K562 (cell line): ENCODE data around the gene LRFN2. TPM values are rescaled to one million over a fixed set of nuclear protein-coding genes. Genes with fewer than 3 reads are reported as not detected.

ENCODE experiments used
- ATAC-seq: fragments of 200-7000 bp; cut with Tn5 transposase; 3 replicates; pipeline ENCODE4 v1.9.1; 2020; ENCODE audit warnings: moderate library complexity
- BruUV-seq: library from RNA; stranded (reverse); fragments of 400-500 nt; replicated peaks from 2 replicates; lab custom pipeline; 2021; lab: Mats Ljungman, UMichigan
- CTCF ChIA-PET: fragments of 300-600 bp; formaldehyde crosslinking; extraction: SDS; loops from one replicate; lab custom pipeline; 2021; ENCODE audit warnings: low intra/inter-chr PET ratio; lab: Yijun Ruan, JAX
- POLR2A ChIA-PET: fragments of 300-600, 350-650 bp; sonication (Branson Sonifier 250); formaldehyde crosslinking; extraction: SDS; loops from one replicate; lab custom pipeline; 2021; ENCODE audit warnings: antibody characterized with exemption, inconsistent platforms; lab: Yijun Ruan, JAX
- DNase-seq, 4 experiments: peaks; one replicate each; pipeline versions ENCODE4 v3.0.0 to v3.0.0-alpha.2; 2011 to 2018; ENCODE audit warnings: low spot score in 3 of 4, mixed read lengths in 3 of 4; ENCODE audit errors: extremely low read depth in 1 of 4
- FAIRE-seq: peaks from 2 replicates; lab custom pipeline; 2011; peaks lifted over from hg19 to GRCh38; lab: Jason Lieb, UNC
- H2AFZ ChIP-seq: 2 replicates; pipeline ENCODE4 v1.6.0; 2011; ENCODE audit warnings: low read depth, low read length, control low read depth, inconsistent platforms
- H3K27ac ChIP-seq: fragments of 200-600 bp; 3 replicates; pipeline ENCODE4 v1.8.0; 2011; ENCODE audit warnings: low read depth, mild to moderate bottlenecking, control low read depth, inconsistent platforms, low read length, moderate library complexity, mixed read lengths; ENCODE audit errors: extremely low read depth
- H3K27me3 ChIP-seq, 2 experiments: fragments of 300-600 bp in 1 of 2; 2 replicates in 1 of 2; 3 replicates in 1 of 2; pipeline versions ENCODE4 v1.6.0 to v1.8.0; 2011; ENCODE audit warnings: inconsistent platforms in 2 of 2, low read length in 2 of 2, mild to moderate bottlenecking in 1 of 2, mixed read lengths in 1 of 2, moderate library complexity in 1 of 2; ENCODE audit not compliant: control insufficient read depth in 2 of 2, insufficient read depth in 2 of 2
- H3K36me3 ChIP-seq: fragments of 300-600 bp; 3 replicates; pipeline ENCODE4 v1.8.0; 2011; ENCODE audit warnings: mild to moderate bottlenecking, low read length, inconsistent platforms; ENCODE audit not compliant: control insufficient read depth, insufficient read depth
- H3K4me1 ChIP-seq, 2 experiments: fragments of 200-600 bp in 1 of 2; replicated peaks in 1 of 2; 2 replicates in 1 of 2; 3 replicates in 1 of 2; pipeline versions ENCODE4 v1.5.1 to v1.8.0; 2011; ENCODE audit warnings: inconsistent platforms in 2 of 2, low read length in 2 of 2, mild to moderate bottlenecking in 1 of 2, mixed read lengths in 1 of 2, moderate library complexity in 1 of 2; ENCODE audit not compliant: control insufficient read depth in 2 of 2, insufficient read depth in 2 of 2
- H3K4me2 ChIP-seq: 2 replicates; pipeline ENCODE4 v1.6.1; 2011; ENCODE audit warnings: low read length, control low read depth, inconsistent platforms, mixed read lengths; ENCODE audit not compliant: insufficient read depth
- H3K4me3 ChIP-seq: fragments of 200-600 bp; sonication (generic), shearing (Covaris generic); 2 replicates; pipeline ENCODE4 v1.5.1; 2016; ENCODE audit warnings: control low read depth, inconsistent platforms
- H3K79me2 ChIP-seq: fragments of 200-600 bp; 3 replicates; pipeline ENCODE4 v1.8.0; 2011; ENCODE audit warnings: low read length, inconsistent platforms; ENCODE audit not compliant: control insufficient read depth, insufficient read depth
- H3K9ac ChIP-seq, 2 experiments: 2 replicates each; pipeline versions ENCODE4 v1.6.0 to v1.6.1; 2011; ENCODE audit warnings: low read depth in 2 of 2, low read length in 2 of 2, control low read depth in 1 of 2, inconsistent platforms in 1 of 2, mild to moderate bottlenecking in 1 of 2, mixed read lengths in 1 of 2; ENCODE audit not compliant: insufficient read depth in 1 of 2
- H3K9me1 ChIP-seq: one replicate; pipeline ENCODE4 v1.6.0; 2011; ENCODE audit warnings: inconsistent platforms, mild to moderate bottlenecking, low read length, moderate library complexity; ENCODE audit not compliant: control insufficient read depth, insufficient read depth
- H3K9me3 ChIP-seq: replicated peaks from 2 replicates; pipeline ENCODE4 v1.5.1; 2011; ENCODE audit warnings: low read depth, low read length, inconsistent platforms; ENCODE audit not compliant: control insufficient read depth, insufficient read depth
- H4K20me1 ChIP-seq: replicated peaks from 2 replicates; pipeline ENCODE4 v1.6.1; 2011; ENCODE audit warnings: low read length, inconsistent platforms, mixed read lengths; ENCODE audit not compliant: control insufficient read depth, insufficient read depth
- CBX5 ChIP-seq: IDR thresholded peaks from 2 replicates; pipeline ENCODE4 v1.6.1; 2014; ENCODE audit warnings: low read depth, borderline replicate concordance
- CREBBP ChIP-seq: IDR thresholded peaks from one replicate; pipeline ENCODE4 v1.6.1; 2012; ENCODE audit warnings: low read depth, mild to moderate bottlenecking, control low read depth, inconsistent platforms, low read length
- FOXA3 ChIP-seq, 2 experiments: fragments of 450-650 bp in 1 of 2; sonication (generic) in 1 of 2; formaldehyde crosslinking; IDR thresholded peaks in 1 of 2; conservative IDR thresholded peaks in 1 of 2; 2 replicates each; pipeline versions ENCODE4 v1.4.0 to v1.8.0; 2020 to 2022; ENCODE audit warnings: mild to moderate bottlenecking in 2 of 2, missing genetic modification reagents in 1 of 2
- GATAD2A ChIP-seq: fragments of 450-650 bp; IDR thresholded peaks from 2 replicates; pipeline ENCODE4 v1.6.1; 2017
- HDAC2 ChIP-seq: fragments of 450-650 bp; IDR thresholded peaks from 2 replicates; pipeline ENCODE4 v1.6.1; 2016; ENCODE audit warnings: mild to moderate bottlenecking
- NONO ChIP-seq, 2 experiments: fragments of 200-400 bp in 1 of 2; fragments of 450-650 bp in 1 of 2; formaldehyde crosslinking in 1 of 2; IDR thresholded peaks; 2 replicates each; pipeline ENCODE4 v1.6.1; 2017; ENCODE audit warnings: low read depth in 2 of 2, mild to moderate bottlenecking in 2 of 2, moderate library complexity in 2 of 2, low read length in 1 of 2
- OTX1 ChIP-seq: fragments of 450-650 bp; formaldehyde crosslinking; IDR thresholded peaks from 2 replicates; pipeline ENCODE4 v1.4.0; 2022; ENCODE audit warnings: mild to moderate bottlenecking
- PML ChIP-seq: IDR thresholded peaks from 2 replicates; pipeline ENCODE4 v1.6.1; 2012; ENCODE audit warnings: low read length, inconsistent platforms
- POLR2AphosphoS2 ChIP-seq: IDR thresholded peaks from 2 replicates; pipeline ENCODE4 v1.6.1; 2012; ENCODE audit warnings: low read length, improper control_type of control experiment
- PRPF4 ChIP-seq: fragments of 200-400 bp; formaldehyde crosslinking; IDR thresholded peaks from one replicate; pipeline ENCODE4 v1.6.1; 2017; ENCODE audit warnings: low read length, low read depth, mild to moderate bottlenecking; ENCODE audit not compliant: insufficient read depth, poor library complexity, severe bottlenecking
- THRAP3 ChIP-seq: fragments of 450-650 bp; IDR thresholded peaks from 2 replicates; pipeline ENCODE4 v1.6.1; 2016; ENCODE audit warnings: mild to moderate bottlenecking, inconsistent platforms, borderline replicate concordance
- XRCC3 ChIP-seq: fragments of 450-650 bp; IDR thresholded peaks from 2 replicates; pipeline ENCODE4 v1.6.1; 2017; ENCODE audit warnings: mild to moderate bottlenecking, moderate library complexity
- XRCC4 ChIP-seq: IDR thresholded peaks from one replicate; pipeline ENCODE4 v1.6.1; 2011; ENCODE audit not compliant: insufficient read depth, insufficient read length; ENCODE audit errors: extremely low read depth
- ZNF699 ChIP-seq: fragments of 250-450 bp; sonication (Bioruptor Pico); IDR thresholded peaks from 2 replicates; pipeline ENCODE4 v1.8.0; 2021; ENCODE audit warnings: mild to moderate bottlenecking, moderate library complexity; ENCODE audit not compliant: insufficient replicate concordance
- WGBS: fragments of 100-300 bp; shearing (Covaris generic); methylation state at CpG from one replicate; pipeline ENCODE4 v1.1.6; 2016; ENCODE audit warnings: low coverage, mixed read lengths; ENCODE audit not compliant: insufficient coverage; ENCODE audit errors: missing lambda C conversion rate; 5-methylcytosine and 5-hydroxymethylcytosine counted together
- in situ Hi-C: fragments of 300-500 bp; cut with MboI; formaldehyde crosslinking; loops from 4 replicates; pipeline ENCODE4 v1.15.0; 2018; ENCODE audit warnings: inconsistent platforms, mixed read lengths
- intact Hi-C: fragments of 100-400 bp; cut with micrococcal nuclease; formaldehyde crosslinking; loops from 2 replicates; pipeline ENCODE4 v1.14.2; 2022
- polyA plus RNA-seq, 8 experiments: library from polyadenylated mRNA; depleted of rRNA in 4 of 8; stranded (reverse) in 5 of 8; unstranded in 3 of 8; fragments of >200 nt; fragmentation: Nextera tagmentation in 2 of 8; fragmentation: Illumina TruSeq in 1 of 8; extraction: Ambion mirVana in 2 of 8; extraction: Trizol in 1 of 8; gene quantifications; 2 replicates each; pipeline versions ENCODE4 v1.2.1 to v1.2.3, GENCODE V29; 2011 to 2014; ENCODE audit warnings: inconsistent platforms in 1 of 8, missing spikeins in 1 of 8
- total RNA-seq, 7 experiments: library from RNA; depleted of rRNA in 6 of 7; stranded (reverse); fragments of >200 nt in 6 of 7; fragmentation: Illumina TruSeq in 2 of 7; extraction: Trizol in 2 of 7; gene quantifications; 2 replicates each; pipeline versions ENCODE4 v1.2.1 to v1.2.3, GENCODE V29; 2011 to 2021; ENCODE audit warnings: low replicate concordance in 1 of 7
- TF ChIP-seq, protein P1 (sequence below): fragments of 250-450 bp; sonication (Bioruptor Pico); IDR thresholded peaks from 2 replicates; pipeline ENCODE4 v1.8.0; 2022; ENCODE audit warnings: moderate library complexity, mild to moderate bottlenecking, inconsistent platforms
- TF ChIP-seq, protein P2 (sequence below): fragments of 250-450 bp; sonication (Bioruptor Pico); IDR thresholded peaks from 2 replicates; pipeline ENCODE4 v1.4.0; 2020; ENCODE audit warnings: mild to moderate bottlenecking, moderate library complexity, borderline replicate concordance
- TF ChIP-seq, protein P3 (sequence below): fragments of 250-450 bp; sonication (Bioruptor Pico); IDR thresholded peaks from 2 replicates; pipeline ENCODE4 v1.4.0; 2020; ENCODE audit warnings: mild to moderate bottlenecking, moderate library complexity

The LRFN2 gene
- total and polyA plus RNA-seq, 9 of the 15 experiments (the other 6 are each of a cell fraction or from before 2014, with no cell fraction given), result not detected

DNA sequence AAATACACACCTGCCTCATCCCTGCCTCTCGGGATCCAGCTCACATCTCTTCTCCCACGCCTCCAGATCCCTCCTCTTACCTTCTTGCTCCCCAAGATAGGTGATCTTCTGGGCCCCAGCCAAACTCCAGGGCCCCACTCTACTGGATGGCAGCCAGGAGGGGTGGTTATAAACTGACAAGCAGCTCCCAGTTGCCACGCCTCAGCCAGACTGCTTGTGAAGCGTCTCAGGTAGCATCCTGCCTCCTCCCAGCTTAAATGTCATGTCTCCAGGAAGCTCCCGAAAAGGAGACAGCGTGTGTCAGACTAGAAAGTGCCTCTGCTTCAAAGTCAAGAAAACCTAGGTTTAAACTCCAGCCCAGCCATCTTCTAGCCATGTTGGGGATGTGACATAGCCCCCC lies 114.1 kb downstream of the LRFN2 start:
- H3K4me1 ChIP-seq, result no peaks in the 10 kb centered on the region
- no peaks in the 10 kb centered on the region for H3K9me3 ChIP-seq
- CTCF ChIA-PET, result no interaction called here
- peaks cover 0 to 35% of the 10 kb centered on the region in 2 experiments; a peak in 4 of 5 replicates for H3K27me3 ChIP-seq
- ATAC-seq, result no peak
- no peaks in the 10 kb centered on the region for H3K9me1 ChIP-seq
- BruUV-seq, result no TSS peak
- no peak for TF ChIP-seq ZNF699 (CRISPR knock-in tag)
- TF ChIP-seq PML, result no peak
- TF ChIP-seq, protein P1, sequence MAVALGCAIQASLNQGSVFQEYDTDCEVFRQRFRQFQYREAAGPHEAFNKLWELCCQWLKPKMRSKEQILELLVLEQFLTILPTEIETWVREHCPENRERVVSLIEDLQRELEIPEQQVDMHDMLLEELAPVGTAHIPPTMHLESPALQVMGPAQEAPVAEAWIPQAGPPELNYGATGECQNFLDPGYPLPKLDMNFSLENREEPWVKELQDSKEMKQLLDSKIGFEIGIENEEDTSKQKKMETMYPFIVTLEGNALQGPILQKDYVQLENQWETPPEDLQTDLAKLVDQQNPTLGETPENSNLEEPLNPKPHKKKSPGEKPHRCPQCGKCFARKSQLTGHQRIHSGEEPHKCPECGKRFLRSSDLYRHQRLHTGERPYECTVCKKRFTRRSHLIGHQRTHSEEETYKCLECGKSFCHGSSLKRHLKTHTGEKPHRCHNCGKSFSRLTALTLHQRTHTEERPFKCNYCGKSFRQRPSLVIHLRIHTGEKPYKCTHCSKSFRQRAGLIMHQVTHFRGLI (CRISPR knock-in tag), result no peak
- TF ChIP-seq XRCC4, result no peak
- no peak for TF ChIP-seq FOXA3 (CRISPR knock-in tag; conservative IDR thresholded peaks at IDR 0.05 in 1 of 2, IDR thresholded peaks at IDR 0.05 in 1 of 2)
- no peak for TF ChIP-seq CBX5
- TF ChIP-seq PRPF4, result no peak
- TF ChIP-seq NONO (IDR thresholded peaks at IDR 0.05; ENCODE audit: low read depth in 2 of 2, low read length in 1 of 2), result no peak
- no peak for TF ChIP-seq CREBBP
- TF ChIP-seq GATAD2A, result no peak
- TF ChIP-seq HDAC2, result no peak
- no peak for TF ChIP-seq XRCC3
- no peak for TF ChIP-seq THRAP3
- TF ChIP-seq, protein P2, sequence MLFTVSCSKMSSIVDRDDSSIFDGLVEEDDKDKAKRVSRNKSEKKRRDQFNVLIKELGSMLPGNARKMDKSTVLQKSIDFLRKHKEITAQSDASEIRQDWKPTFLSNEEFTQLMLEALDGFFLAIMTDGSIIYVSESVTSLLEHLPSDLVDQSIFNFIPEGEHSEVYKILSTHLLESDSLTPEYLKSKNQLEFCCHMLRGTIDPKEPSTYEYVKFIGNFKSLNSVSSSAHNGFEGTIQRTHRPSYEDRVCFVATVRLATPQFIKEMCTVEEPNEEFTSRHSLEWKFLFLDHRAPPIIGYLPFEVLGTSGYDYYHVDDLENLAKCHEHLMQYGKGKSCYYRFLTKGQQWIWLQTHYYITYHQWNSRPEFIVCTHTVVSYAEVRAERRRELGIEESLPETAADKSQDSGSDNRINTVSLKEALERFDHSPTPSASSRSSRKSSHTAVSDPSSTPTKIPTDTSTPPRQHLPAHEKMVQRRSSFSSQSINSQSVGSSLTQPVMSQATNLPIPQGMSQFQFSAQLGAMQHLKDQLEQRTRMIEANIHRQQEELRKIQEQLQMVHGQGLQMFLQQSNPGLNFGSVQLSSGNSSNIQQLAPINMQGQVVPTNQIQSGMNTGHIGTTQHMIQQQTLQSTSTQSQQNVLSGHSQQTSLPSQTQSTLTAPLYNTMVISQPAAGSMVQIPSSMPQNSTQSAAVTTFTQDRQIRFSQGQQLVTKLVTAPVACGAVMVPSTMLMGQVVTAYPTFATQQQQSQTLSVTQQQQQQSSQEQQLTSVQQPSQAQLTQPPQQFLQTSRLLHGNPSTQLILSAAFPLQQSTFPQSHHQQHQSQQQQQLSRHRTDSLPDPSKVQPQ (CRISPR knock-in tag), result no peak
- TF ChIP-seq OTX1 (CRISPR knock-in tag), result no peak
- TF ChIP-seq, protein P3, sequence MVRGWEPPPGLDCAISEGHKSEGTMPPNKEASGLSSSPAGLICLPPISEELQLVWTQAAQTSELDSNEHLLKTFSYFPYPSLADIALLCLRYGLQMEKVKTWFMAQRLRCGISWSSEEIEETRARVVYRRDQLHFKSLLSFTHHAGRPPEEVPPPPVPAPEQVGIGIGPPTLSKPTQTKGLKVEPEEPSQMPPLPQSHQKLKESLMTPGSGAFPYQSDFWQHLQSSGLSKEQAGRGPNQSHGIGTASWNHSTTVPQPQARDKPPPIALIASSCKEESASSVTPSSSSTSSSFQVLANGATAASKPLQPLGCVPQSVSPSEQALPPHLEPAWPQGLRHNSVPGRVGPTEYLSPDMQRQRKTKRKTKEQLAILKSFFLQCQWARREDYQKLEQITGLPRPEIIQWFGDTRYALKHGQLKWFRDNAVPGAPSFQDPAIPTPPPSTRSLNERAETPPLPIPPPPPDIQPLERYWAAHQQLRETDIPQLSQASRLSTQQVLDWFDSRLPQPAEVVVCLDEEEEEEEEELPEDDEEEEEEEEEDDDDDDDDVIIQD, result no peak
- no peak for TF ChIP-seq POLR2AphosphoS2
- TF ChIP-seq, all 486 proteins: peak for 0
- POLR2A ChIA-PET, result no interaction called here
- no peaks in the 10 kb centered on the region for H3K36me3 ChIP-seq
- intact Hi-C loops (no loop called here), in situ Hi-C loops (no loop called here)
- FAIRE-seq (no peak), DNase-seq (peak in 1 of 4 experiments; percentile 5)
- H3K9ac ChIP-seq, result no peak overlapping the region
- no peaks in the 10 kb centered on the region for H3K79me2 ChIP-seq
- 2% methylated on average over 6 of the region's 6 CpGs for WGBS
- no peak overlapping the region for H2AFZ ChIP-seq
- no peak overlapping the region for H3K4me3 ChIP-seq
- H4K20me1 ChIP-seq, result no peaks in the 10 kb centered on the region; the same call in 1 of the 2 replicates
- no peak overlapping the region for H3K4me2 ChIP-seq
- H3K27ac ChIP-seq, result no peak overlapping the region
